Mucosa of gallbladder (tissue), 1 donor: ENCODE measurements around the gene MYOF. TPM values are rescaled to one million over a fixed set of nuclear protein-coding genes. Genes with fewer than 3 reads are reported as not detected.
"Not testable (repeated sequence)": the region's sequence is repeated elsewhere in the genome, so short reads cannot be mapped to it uniquely, and the experiment has no call there.

ENCODE experiments used
- DNase-seq: peaks from one replicate; pipeline ENCODE4 v3.0.0-alpha.2; 2020; ENCODE audit warnings: low spot score
- total RNA-seq: library from RNA; stranded (reverse); gene quantifications from one replicate; pipeline ENCODE4 v1.2.1, GENCODE V29; 2021
- donor health status: DM: no; HTN: no; CAD: no.

MYOF gene
- total RNA-seq, 1 donor from 2014 or later: 99.3 TPM

DNA sequence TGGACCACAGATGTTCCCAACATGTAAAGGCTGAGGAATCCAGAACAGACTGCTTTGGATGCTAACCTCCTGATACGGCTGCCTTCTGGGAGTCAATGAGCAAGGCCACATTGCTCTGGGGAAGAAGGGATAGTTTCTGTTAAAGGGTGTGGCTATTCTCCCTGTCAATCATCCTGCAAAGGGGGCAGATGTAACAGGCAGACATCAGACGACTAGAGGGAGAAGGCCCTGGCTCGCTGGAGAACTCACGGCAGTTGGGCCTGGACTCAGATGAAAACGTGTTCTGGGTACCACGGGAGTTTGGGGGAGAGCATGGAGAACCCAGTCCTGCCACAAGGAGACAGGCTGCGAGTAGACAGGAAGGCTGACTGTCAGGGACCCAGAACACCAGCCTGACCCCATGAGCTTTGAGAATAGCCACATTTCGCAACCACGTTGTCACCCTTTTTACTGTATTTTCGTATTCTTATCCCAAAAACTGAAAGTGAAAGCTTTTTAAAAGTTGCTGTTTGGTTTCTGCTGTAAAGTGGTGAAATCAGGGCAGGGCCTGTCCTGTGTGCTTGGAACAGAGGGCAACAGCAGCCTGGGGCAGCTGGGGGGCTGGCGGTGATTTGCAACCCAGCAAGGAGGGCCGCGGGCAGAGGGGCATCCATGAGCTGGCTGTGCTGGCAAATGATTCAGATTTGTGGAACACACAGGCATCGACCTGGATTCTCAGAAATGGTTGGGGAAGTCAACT, 95.3 kb downstream of the MYOF start:
- DNase-seq: no peak

DNA sequence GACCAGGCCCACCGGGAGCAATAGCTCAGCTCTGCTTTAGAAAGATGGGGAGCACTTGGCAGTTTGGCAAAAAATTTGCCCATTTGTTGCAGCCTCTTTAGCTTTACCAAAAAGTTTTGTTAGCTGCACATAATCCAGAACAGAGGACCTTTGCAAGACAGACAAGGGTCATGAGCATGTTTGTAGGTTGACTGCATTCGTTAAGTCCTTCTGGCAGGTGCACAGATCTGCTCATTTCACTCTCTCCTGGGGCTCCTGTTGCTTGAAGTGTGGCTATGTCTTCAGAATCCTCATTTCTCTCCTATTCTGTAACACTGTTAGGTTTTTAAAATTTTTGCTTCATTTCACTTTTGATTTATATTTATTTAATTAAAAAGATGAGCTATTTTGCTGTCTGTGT, 96.8 kb downstream of the MYOF start:
- DNase-seq: no peak

- no peak for DNase-seq
Measured at GRCh38 chr10:93384006-93384405, 98.1 kb downstream of the MYOF start.

GRCh38 chr10:93383562-93383981, 98.6 kb downstream of the MYOF start:
- no peak for DNase-seq

DNA sequence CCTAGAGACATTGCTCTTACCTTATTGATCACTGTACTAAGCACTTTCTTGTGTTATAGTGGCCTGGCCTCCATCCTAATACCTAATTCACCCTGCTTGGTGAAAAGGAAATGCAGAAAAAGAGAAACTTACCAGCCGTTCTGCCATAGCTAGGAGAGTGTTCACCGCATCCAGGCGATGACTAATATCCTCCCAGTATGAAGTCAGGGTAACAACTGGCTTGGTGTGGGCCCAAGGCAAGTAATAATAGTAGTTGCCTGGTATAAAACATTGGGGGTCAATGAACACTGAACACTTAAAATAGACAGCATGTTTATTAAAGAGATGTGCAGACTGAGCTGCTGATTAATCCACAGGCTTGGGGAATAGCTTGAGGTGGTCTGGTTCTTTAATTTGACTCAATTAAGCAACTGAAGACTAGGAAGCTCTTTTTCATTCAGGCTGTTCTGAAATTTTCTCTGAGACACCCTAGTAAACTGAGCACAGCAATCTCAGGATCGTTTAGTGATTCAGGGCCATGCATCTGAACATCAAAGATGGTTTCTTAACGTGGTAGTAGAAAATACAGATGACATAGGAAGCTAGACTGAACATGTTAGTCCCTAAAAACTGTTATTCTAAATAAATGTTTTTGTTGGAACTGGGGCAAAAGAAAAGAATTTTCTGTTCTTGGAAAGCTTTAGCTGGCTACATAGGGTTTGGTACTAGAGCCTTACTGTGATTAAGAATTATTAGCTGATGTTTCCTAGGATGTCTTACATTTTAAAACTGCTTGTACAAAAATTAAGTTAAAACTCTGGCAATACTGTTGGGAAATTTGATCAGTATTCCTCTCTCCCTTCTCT, 102.2 kb downstream of the MYOF start:
- no peak for DNase-seq

DNA sequence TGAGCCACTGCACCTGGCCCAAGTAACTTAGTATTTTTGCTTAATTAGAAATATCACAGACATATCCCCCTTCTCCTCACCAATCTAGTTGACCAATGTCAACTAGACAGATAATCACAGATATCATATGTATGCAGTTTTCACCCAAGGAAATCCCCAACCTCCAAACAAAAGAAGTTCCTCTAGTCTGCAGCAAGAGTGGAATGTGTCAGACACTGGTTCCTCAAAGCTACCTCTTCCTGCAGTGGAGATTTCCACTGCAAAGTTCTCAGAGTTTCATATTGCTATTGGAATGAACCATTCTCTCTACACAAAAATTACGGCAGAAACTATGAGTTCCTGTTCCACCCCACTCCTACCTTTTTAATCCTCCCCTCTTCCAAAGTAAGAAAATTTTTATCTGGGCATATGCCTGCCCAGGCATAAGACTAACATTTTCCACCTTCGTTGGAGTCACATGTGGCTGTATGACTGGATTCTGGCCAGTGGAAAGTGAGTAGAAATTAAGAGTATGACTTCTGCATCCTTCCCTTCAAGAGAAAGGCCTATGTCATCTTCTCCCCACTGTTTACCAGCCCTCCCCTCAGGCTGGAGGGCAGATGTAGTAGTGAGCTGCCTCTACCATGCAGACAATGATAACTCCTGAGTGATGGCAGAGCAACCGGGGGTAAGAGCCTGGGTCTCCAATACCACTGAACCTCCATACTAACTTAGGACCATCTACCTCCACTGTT, 103.0 kb downstream of the MYOF start:
- DNase-seq: no peak

- no peak for DNase-seq
Measured at GRCh38 chr10:93378039-93378438, 104.1 kb downstream of the MYOF start.

- peak; percentile 63 for DNase-seq
Measured at GRCh38 chr10:93376372-93377293, 105.5 kb downstream of the MYOF start.

- no peak for DNase-seq
Measured at GRCh38 chr10:93370961-93371360, 111.2 kb downstream of the MYOF start.

- no peak for DNase-seq
Measured at GRCh38 chr10:93369588-93370164, 112.5 kb downstream of the MYOF start.

DNA sequence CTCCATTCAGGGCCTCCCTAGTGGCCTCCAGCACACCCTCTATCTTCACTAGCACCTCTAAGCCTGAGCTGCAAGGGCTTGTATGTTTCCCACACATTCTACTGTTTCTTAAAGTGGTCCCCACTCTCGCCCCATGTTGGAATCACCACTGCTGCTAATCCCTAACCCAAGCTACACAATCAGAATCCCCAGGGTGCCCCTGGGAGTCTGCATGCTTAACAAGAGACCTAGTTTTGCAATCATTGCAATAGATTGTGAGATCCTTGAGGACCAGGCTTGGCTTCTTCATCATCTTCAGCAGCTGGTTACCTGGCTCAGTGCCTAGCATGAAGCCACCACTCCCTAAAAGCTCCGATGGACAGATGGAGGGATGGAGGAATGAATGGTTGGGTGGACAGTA, 113.9 kb downstream of the MYOF start:
- DNase-seq: no peak

GRCh38 chr10:93367664-93368063, 114.5 kb downstream of the MYOF start:
- no peak for DNase-seq

- no peak for DNase-seq
Measured at GRCh38 chr10:93364966-93365365, 117.2 kb downstream of the MYOF start.

DNA sequence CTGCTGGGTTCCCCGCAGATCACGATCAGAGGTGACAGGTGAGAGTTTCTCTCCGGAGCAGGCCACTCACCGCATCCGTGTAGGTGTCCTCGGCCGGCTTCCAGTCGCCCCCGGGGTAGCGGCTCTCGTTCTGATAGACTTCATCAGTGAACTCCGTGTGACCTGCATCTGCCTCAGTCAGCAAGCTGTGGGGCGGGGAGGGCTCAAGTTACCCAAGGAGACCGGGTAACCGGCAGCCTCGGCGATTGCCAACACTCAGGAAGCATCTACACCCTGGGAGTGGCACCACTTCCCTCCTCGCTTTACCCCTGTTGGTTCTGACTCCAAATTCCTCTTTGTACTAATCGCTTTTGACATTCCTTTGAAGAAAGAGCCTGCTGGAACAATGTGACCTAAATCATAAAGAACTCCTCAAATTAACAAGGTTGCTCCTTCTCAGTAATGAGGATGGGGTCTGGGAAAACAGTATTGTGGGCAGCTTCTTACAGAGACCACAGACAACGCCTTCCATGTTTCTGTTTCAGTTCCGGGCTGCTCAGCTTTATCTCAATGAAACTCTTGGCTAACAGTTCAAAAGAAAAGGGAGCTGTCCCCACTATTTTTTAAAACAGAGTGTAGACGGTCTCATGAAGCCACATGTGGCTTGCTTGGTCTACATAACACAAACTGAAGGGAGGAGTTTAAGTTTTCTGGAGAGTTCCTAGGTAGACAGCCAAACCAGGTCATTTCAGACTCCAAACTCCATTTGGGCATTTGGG, 118.1 kb downstream of the MYOF start:
- no peak for DNase-seq

DNA sequence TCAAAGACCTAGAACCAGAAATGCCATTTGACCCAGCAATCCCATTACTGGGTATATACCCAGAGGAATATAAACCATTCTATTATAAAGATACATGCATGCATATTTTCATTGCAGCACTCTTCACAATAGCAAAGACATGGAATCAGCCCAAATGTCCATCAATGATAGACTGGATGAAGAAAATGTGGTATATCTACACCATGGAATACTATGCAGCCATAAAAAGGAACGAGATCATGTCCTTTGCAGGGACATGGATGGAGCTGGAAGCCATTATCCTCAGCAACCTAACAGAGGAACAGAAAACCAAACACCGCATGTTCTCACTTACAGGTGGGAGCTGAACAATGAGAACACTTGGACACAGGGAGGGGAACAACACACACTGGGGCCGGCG, 123.7 kb downstream of the MYOF start:
- not testable (repeated sequence) for DNase-seq

GRCh38 chr10:93357680-93358079, 124.5 kb downstream of the MYOF start:
- DNase-seq: no peak

GRCh38 chr10:93356516-93356915, 125.6 kb downstream of the MYOF start:
- no peak for DNase-seq

DNA sequence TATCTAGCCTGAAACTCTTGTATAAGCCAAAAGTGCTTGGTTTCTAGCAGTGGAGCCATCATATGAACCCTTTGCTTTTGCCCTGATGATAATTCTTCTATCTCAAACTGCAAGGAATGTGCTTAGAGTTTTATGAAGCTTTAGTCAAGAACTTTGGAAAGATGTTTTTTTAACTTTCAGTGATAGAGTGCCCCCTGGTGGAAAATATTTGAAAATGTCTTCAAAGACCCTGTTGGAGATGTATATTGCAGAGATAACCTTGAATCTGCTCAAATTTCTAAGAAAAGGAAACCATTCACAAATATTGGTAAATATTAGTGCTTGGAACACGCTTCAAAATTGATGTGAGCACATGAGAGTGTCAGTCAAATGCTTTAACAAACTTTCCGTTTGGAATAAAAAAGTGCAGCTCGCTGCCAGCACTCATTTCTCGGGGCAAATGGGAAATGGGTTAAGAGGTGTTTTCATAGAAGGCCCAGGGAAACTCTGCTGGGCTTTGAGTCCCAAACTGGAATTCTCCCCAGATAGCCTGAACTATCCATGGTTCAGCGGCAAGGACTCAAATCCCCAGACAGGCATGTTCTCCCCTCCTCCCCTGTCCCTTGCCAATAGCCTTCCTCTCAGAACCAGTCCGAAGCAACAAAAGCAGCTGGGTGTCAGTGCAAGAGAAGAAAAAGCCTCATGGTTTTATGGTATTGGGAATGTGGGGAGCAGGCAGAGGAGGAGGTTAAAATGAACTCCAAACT, 129.3 kb downstream of the MYOF start:
- no peak for DNase-seq

DNA sequence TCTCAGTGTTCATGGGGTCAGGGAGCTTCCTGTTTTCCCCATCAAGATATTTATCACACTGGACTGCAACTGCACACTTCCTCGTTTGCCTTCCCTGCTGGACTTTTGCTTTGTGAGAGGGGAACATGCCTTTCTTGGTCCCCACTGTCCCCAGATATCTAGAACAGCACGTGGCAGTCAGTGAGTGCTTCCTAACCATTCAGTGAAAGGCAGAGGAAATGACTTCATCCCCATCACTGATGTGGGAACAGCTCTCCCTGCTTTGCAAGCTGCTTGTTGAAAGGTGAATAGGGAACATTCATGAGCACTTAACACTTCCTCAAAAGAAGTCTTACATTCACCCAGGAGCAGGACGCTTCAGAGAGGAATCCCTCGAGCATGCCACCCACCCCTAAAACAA, 135.4 kb downstream of the MYOF start:
- no peak for DNase-seq

DNA sequence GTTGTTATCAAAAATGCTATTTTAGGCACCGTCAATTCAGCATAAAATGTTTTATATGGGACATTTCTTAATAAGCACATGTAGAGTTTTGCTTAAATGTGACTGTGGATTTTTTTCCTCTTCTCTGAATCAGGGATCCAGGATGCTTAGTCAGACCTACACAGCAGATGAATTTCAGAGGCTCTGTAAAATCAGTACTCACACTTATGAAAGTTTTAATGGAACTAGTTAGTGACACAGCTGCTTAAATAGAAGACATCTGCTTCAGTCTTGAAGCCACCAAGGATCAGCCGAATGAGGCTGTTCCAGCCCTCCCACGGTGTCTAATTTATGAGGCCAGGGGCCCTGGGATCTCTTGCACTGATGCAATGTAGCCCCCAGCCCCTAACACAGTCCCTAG, 136.0 kb downstream of the MYOF start:
- no peak for DNase-seq
